HepG2 (cell line): Measurements from ENCODE around the gene NEU4. TPM values are rescaled to one million over a fixed set of nuclear protein-coding genes. Genes with fewer than 3 reads are reported as not detected.
A peak's percentile ranks its signal among the peaks of the same experiment; 100 is the strongest.

Source experiments
- ARNT ChIP-seq: fragments of 450-650 bp; IDR thresholded peaks from 2 replicates; pipeline ENCODE4 v1.6.1; 2017
- ATF1 ChIP-seq: IDR thresholded peaks from 2 replicates; pipeline ENCODE4 v1.6.1; 2016; ENCODE audit warnings: mild to moderate bottlenecking, control low read depth
- FOXM1 ChIP-seq: sonication (generic); formaldehyde crosslinking; IDR thresholded peaks from 2 replicates; pipeline ENCODE4 v1.5.0; 2020; ENCODE audit warnings: missing genetic modification reagents
- GPBP1L1 ChIP-seq: sonication (generic); formaldehyde crosslinking; IDR thresholded peaks from 2 replicates; pipeline ENCODE4 v1.5.0; 2020; ENCODE audit warnings: mild to moderate bottlenecking, missing genetic modification reagents
- KAT2B ChIP-seq: fragments of 150-350 bp; IDR thresholded peaks from 2 replicates; pipeline ENCODE4 v1.6.1; 2014; ENCODE audit warnings: low read depth, low read length, borderline replicate concordance
- MNT ChIP-seq: fragments of 450-650 bp; IDR thresholded peaks from 2 replicates; pipeline ENCODE4 v1.6.1; 2016
- NPAS2 ChIP-seq: sonication (generic); formaldehyde crosslinking; IDR thresholded peaks from 2 replicates; pipeline ENCODE4 v1.8.0; 2022; ENCODE audit warnings: mild to moderate bottlenecking, missing genetic modification reagents, borderline replicate concordance
- PBX3 ChIP-seq: sonication (generic); formaldehyde crosslinking; IDR thresholded peaks from 2 replicates; pipeline ENCODE4 v1.8.1; 2023; ENCODE audit warnings: missing genetic modification reagents, inconsistent platforms, borderline replicate concordance
- PRPF4 ChIP-seq: fragments of 200-400 bp; formaldehyde crosslinking; IDR thresholded peaks from 2 replicates; pipeline ENCODE4 v1.6.1; 2016; ENCODE audit warnings: low read length, low read depth; ENCODE audit not compliant: poor library complexity, severe bottlenecking
- RAD51 ChIP-seq: fragments of 450-650 bp; IDR thresholded peaks from 2 replicates; pipeline ENCODE4 v1.6.1; 2016; ENCODE audit warnings: borderline replicate concordance
- REXO4 ChIP-seq: sonication (generic); formaldehyde crosslinking; IDR thresholded peaks from 2 replicates; pipeline ENCODE4 v1.8.0; 2022; ENCODE audit warnings: missing genetic modification reagents, mild to moderate bottlenecking, borderline replicate concordance
- SMYD3 ChIP-seq: sonication (generic); formaldehyde crosslinking; IDR thresholded peaks from 2 replicates; pipeline ENCODE4 v1.8.1; 2023; ENCODE audit warnings: mild to moderate bottlenecking, missing genetic modification reagents
- SRF ChIP-seq: IDR thresholded peaks from 2 replicates; pipeline ENCODE4 v1.6.1; 2011; ENCODE audit warnings: mild to moderate bottlenecking, low read depth, low read length, moderate library complexity
- STAT5B ChIP-seq: sonication (generic); formaldehyde crosslinking; IDR thresholded peaks from 2 replicates; pipeline ENCODE4 v1.4.0; 2020; ENCODE audit warnings: missing genetic modification reagents
- THAP11 ChIP-seq: IDR thresholded peaks from 2 replicates; pipeline ENCODE4 v1.6.1; 2016; ENCODE audit warnings: missing biosample characterization, missing genetic modification reagents
- ZBTB21 ChIP-seq: sonication (generic); formaldehyde crosslinking; IDR thresholded peaks from 2 replicates; pipeline ENCODE4 v1.4.0; 2020; ENCODE audit warnings: missing genetic modification reagents
- ZMAT3 ChIP-seq: sonication (generic); formaldehyde crosslinking; conservative IDR thresholded peaks from 2 replicates; pipeline ENCODE4 v1.7.0; 2021; ENCODE audit warnings: missing genetic modification reagents
- ZMYM4 ChIP-seq: sonication (generic); formaldehyde crosslinking; IDR thresholded peaks from 2 replicates; pipeline ENCODE4 v1.8.1; 2023; ENCODE audit warnings: mild to moderate bottlenecking, missing genetic modification reagents
- ZNF574 ChIP-seq: sonication (generic); formaldehyde crosslinking; IDR thresholded peaks from 2 replicates; pipeline ENCODE4 v1.4.0; 2020; ENCODE audit warnings: missing genetic modification reagents
- ZNF577 ChIP-seq: sonication (generic); formaldehyde crosslinking; IDR thresholded peaks from 2 replicates; pipeline ENCODE4 v1.4.0; 2020; ENCODE audit warnings: mild to moderate bottlenecking, low read depth, missing genetic modification reagents, borderline replicate concordance
- ZNF605 ChIP-seq: sonication (generic); formaldehyde crosslinking; IDR thresholded peaks from 2 replicates; pipeline ENCODE4 v1.8.0; 2022; ENCODE audit warnings: mild to moderate bottlenecking, missing genetic modification reagents
- ZNF761 ChIP-seq: sonication (generic); formaldehyde crosslinking; conservative IDR thresholded peaks from 2 replicates; pipeline ENCODE4 v1.4.0; 2020; ENCODE audit warnings: mild to moderate bottlenecking, missing genetic modification reagents
- ZNF772 ChIP-seq: sonication (generic); formaldehyde crosslinking; IDR thresholded peaks from 2 replicates; pipeline ENCODE4 v1.5.0; 2020; ENCODE audit warnings: mild to moderate bottlenecking, missing genetic modification reagents
- ZNF850 ChIP-seq: sonication (generic); formaldehyde crosslinking; conservative IDR thresholded peaks from 2 replicates; pipeline ENCODE4 v1.9.0; 2021; ENCODE audit warnings: mild to moderate bottlenecking, missing genetic modification reagents
- ZNF879 ChIP-seq: sonication (generic); formaldehyde crosslinking; IDR thresholded peaks from 2 replicates; pipeline ENCODE4 v1.8.1; 2023; ENCODE audit warnings: missing genetic modification reagents
- polyA plus RNA-seq, 8 experiments: library from polyadenylated mRNA; depleted of rRNA in 3 of 8; stranded (reverse) in 7 of 8; unstranded in 1 of 8; fragments of >200 nt; fragmentation: Illumina TruSeq in 4 of 8; extraction: Trizol in 4 of 8; gene quantifications; 2 replicates each; pipeline versions ENCODE4 v1.2.1 to v1.2.3, GENCODE V29; 2011 to 2016; ENCODE audit warnings: low read depth in 4 of 8, missing spikeins in 1 of 8, mixed read lengths in 1 of 8; ENCODE audit not compliant: insufficient read depth in 1 of 8
- total RNA-seq, 5 experiments: library from RNA; depleted of rRNA; stranded (reverse); fragments of >200 nt; fragmentation: Illumina TruSeq; extraction: Trizol; gene quantifications; 2 replicates each; pipeline ENCODE4 v1.2.3, GENCODE V29; 2016; ENCODE audit warnings: low read depth in 1 of 5

The NEU4 gene
- total and polyA plus RNA-seq, 2 of the 13 experiments (the other 11 are each of a cell fraction or from before 2014, with no cell fraction given) = 53.5 to 107 TPM

- TF ChIP-seq ZNF574 = peak; percentile 59; the same call in 1 of the 2 replicates
- no peak for TF ChIP-seq SRF
- no peak for TF ChIP-seq PRPF4
- 0 out of 2 replicates have a peak, but pooled peaks have one; percentile 10 for TF ChIP-seq SMYD3 (CRISPR knock-in tag)
- TF ChIP-seq THAP11 (CRISPR knock-in tag) = peak; percentile 78
- TF ChIP-seq ATF1 (CRISPR knock-in tag) = no peak
- no peak for TF ChIP-seq FOXM1 (CRISPR knock-in tag)
- TF ChIP-seq STAT5B = no peak
- TF ChIP-seq PBX3 = no peak
- no peak for TF ChIP-seq GPBP1L1 (CRISPR knock-in tag)
- TF ChIP-seq ZNF772 = 0 out of 2 replicates have a peak, but pooled peaks have one; percentile 21
- no peak for TF ChIP-seq KAT2B
- TF ChIP-seq NPAS2 (CRISPR knock-in tag) = no peak
- TF ChIP-seq ZBTB21 (CRISPR knock-in tag) = no peak
- peak; percentile 78 for TF ChIP-seq ZMAT3 (CRISPR knock-in tag)
- no peak for TF ChIP-seq REXO4 (CRISPR knock-in tag)
- TF ChIP-seq RAD51 = no peak
- TF ChIP-seq ARNT = no peak
- peak; percentile 35; the same call in 1 of the 2 replicates for TF ChIP-seq ZMYM4 (CRISPR knock-in tag)
- no peak for TF ChIP-seq ZNF577 (CRISPR knock-in tag)
- no peak for TF ChIP-seq ZNF850 (CRISPR knock-in tag)
- no peak for TF ChIP-seq MNT
- TF ChIP-seq ZNF879 (CRISPR knock-in tag) = no peak
- TF ChIP-seq ZNF761 (CRISPR knock-in tag) = 0 out of 2 replicates have a peak, but pooled peaks have one; percentile 66
- TF ChIP-seq ZNF605 = peak; percentile 25; the same call in 1 of the 2 replicates
Measured at GRCh38 chr2:241773511-241774418, 35.2 kb upstream of the NEU4 start (continued).
